Activated T-cell treated with anti-CD3 and anti-CD28 coated beads, Interleukin-2, amount 50 U/mL, for 48 hours (primary cell): ENCODE measurements around the gene RIMS3.
A peak's percentile ranks its signal among the peaks of the same experiment; 100 is the strongest.
"Not testable (repeated sequence)": the region's sequence is repeated elsewhere in the genome, so short reads cannot be mapped to it uniquely, and the experiment has no call there.

ENCODE experiments used
- DNase-seq, 2 experiments: peaks; one replicate each; pipeline ENCODE4 v3.0.0-alpha.2; 2020

Gene RIMS3

DNA sequence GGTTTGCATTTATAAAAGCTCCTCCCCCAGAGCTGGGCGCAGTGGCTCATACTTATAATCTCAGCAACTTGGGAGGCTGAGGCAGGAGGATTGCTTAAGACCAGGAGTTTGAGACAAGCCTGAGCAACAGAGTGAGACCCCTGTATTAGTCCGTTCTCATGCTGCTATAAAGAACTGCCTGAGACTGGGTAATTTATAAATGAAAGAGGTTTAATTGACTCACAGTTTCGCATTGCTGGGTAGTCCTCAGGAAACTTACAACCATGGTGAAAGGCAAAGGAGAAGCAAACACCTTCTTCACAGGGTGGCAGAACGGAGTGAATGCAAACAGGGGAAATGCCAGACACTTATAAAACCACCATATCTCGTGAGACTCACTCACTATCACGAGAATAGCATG lies 81.5 kb downstream of the RIMS3 start:
- DNase-seq = peak in 1 of 2 experiments; percentile 25

GRCh38 chr1:40582116-40582515 lies 83.4 kb downstream of the RIMS3 start:
- no peak for DNase-seq

- DNase-seq = no peak
Observed at GRCh38 chr1:40575336-40575735, 90.1 kb downstream of the RIMS3 start.

GRCh38 chr1:40574805-40575204 lies 90.7 kb downstream of the RIMS3 start:
- not testable (repeated sequence) for DNase-seq
